ENCODE results near the gene ACP6. TPM values are rescaled to one million over a fixed set of nuclear protein-coding genes. Genes with fewer than 3 reads are reported as not detected.

The ACP6 gene
- polyA plus RNA-seq, 1 experiment, result 14.8 TPM

DNA sequence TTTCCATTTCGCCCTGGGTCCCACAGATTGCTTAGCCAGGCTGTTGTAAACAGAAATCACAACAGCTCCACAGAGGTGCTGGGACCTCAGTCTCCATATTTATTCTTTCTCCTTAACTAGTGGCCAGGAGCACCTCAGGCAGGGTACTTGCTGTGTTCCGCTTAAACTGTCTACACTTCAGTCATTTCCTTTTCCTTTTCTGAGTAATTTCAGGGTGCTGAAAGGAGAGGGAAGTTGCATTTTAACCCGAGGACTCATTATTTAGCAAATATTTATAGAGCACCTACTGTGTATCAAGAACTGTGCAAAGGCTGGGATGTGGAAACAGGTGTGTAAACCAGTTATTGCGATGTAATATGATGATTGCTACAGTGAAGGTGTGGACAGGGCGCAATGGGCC, 41.9 kb downstream of the ACP6 start:
- no peak for DNase-seq (ENCODE audit: low read depth)
- H3K36me3 ChIP-seq (ENCODE audit: control insufficient read depth, insufficient read depth, low read length), result peaks cover 6% of the 10 kb centered on the region
- TF ChIP-seq, protein P1, sequence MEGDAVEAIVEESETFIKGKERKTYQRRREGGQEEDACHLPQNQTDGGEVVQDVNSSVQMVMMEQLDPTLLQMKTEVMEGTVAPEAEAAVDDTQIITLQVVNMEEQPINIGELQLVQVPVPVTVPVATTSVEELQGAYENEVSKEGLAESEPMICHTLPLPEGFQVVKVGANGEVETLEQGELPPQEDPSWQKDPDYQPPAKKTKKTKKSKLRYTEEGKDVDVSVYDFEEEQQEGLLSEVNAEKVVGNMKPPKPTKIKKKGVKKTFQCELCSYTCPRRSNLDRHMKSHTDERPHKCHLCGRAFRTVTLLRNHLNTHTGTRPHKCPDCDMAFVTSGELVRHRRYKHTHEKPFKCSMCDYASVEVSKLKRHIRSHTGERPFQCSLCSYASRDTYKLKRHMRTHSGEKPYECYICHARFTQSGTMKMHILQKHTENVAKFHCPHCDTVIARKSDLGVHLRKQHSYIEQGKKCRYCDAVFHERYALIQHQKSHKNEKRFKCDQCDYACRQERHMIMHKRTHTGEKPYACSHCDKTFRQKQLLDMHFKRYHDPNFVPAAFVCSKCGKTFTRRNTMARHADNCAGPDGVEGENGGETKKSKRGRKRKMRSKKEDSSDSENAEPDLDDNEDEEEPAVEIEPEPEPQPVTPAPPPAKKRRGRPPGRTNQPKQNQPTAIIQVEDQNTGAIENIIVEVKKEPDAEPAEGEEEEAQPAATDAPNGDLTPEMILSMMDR (IDR thresholded peaks at IDR 0.05; ENCODE audit: insufficient read depth, low read depth, low read length), result no peak
- no peak overlapping the region for H3K4me3 ChIP-seq (ENCODE audit: low read depth, low read length)
- CTCF ChIA-PET, result interaction anchor here (0.7 to 4.8 kb wide), 8 partner anchors 12 to 142 kb away, joined by 3 to 26 read pairs (median 4); a partner anchor contains a TSS
- POLR2A ChIA-PET, result no interaction called here
- no peaks in the 10 kb centered on the region for H3K27me3 ChIP-seq (ENCODE audit: control insufficient read depth, insufficient read depth, low read length)

DNA sequence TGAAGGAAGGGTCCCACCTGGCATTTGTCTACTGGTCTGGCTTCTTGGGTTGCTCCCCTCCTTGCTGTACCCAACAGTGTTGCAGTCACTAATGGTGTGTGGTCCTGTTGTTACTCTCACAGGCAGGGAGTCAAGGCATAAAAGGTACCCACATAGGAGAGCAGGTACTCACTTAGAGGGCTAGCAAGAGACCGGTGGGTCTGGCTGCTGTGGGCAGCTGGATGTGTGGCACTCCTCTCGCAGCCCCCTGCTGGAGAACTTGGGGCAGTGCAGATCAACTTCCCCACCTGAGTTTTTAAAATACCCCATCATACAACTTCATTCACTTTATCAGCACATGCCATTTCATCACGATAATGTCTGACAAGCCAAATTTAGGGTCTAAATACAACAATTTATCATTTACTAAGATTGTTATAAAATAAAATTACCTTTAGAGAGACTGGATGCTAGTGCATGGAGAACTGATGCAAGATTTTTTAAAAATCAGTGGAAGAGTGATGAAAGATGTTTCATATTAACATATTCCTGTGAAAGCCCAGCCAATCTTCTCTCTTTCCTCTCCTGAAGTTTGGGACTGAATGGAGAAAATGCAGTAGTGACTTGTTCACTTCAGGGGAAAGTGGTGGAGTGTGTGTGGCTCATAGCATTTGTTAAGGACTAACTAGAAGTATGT, 42.8 kb downstream of the ACP6 start:
- DNase-seq (ENCODE audit: low read depth), result no peak
- H3K36me3 ChIP-seq (ENCODE audit: control insufficient read depth, insufficient read depth, low read length), result peaks cover 6% of the 10 kb centered on the region
- CTCF ChIA-PET, result interaction anchor here (0.7 to 4.8 kb wide), 23 partner anchors 9 to 354 kb away, joined by 3 to 26 read pairs (median 4); partner anchors contain the start of gene BCL9
- TF ChIP-seq, protein P1 (IDR thresholded peaks at IDR 0.05; ENCODE audit: insufficient read depth, low read depth, low read length), result peak; percentile 96
- H3K4me3 ChIP-seq (ENCODE audit: low read depth, low read length), result no peak overlapping the region
- POLR2A ChIA-PET, result no interaction called here
- H3K27me3 ChIP-seq (ENCODE audit: control insufficient read depth, insufficient read depth, low read length), result no peaks in the 10 kb centered on the region

DNA sequence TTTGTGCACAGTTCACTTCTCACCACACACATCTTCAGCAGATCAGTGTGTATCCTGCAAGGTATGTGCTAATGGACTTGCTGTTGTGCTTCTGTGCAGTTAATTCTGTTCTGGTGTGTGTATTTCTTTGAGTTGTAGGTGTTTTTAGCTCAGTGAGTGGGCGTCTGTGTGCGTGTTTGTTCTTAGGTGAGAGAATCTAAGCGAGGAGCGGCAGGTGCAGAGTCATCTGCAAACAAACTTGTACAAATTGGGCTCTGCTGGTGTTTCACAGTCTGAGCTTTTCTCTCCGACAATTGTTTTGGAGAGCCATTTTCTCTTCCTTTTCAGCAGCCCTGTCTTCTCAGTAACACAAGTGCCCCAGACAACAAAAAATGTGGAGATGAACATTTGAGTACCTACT, 43.6 kb downstream of the ACP6 start:
- Histone ChIP-seq H3K27me3 (ENCODE audit: control insufficient read depth, insufficient read depth, low read length) (no peaks in the 10 kb centered on the region), H3K36me3 (ENCODE audit: control insufficient read depth, insufficient read depth, low read length) (peaks cover 6% of the 10 kb centered on the region), H3K4me3 (ENCODE audit: low read depth, low read length) (no peak overlapping the region)
- no peak for DNase-seq (ENCODE audit: low read depth)
- ChIA-PET CTCF (interaction anchor here (0.6 to 4.8 kb wide), 17 partner anchors 10 to 353 kb away, joined by 3 to 26 read pairs (median 5); partner anchors contain the start of gene BCL9), POLR2A (interaction anchor here (0.6 kb wide), 1 partner anchor 8 kb away, joined by 3 read pairs; no protein-coding TSS in a partner anchor)
- TF ChIP-seq, protein P1 (IDR thresholded peaks at IDR 0.05; ENCODE audit: insufficient read depth, low read depth, low read length), result no peak

DNA sequence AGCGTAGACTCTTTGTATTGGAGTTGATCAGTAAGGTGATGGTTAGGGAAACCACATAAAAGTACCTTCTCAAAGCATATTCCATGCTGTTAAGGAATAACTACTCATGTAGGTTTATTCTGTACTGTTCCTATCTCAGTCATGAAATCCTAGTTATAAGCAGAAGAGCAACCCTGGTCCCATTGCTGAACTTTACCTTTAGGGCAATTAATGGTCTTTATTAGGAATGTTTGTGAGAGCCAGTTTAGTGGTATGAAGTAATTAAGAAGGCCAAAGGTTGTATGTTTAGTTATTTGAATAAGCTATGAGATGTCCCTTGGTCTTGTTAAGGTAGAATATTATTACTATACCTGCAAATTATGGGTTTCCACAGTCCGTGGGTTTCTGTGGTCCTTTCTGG, 44.0 kb downstream of the ACP6 start:
- peaks cover 6% of the 10 kb centered on the region for H3K36me3 ChIP-seq (ENCODE audit: control insufficient read depth, insufficient read depth, low read length)
- CTCF ChIA-PET, result interaction anchor here (1.0 to 4.8 kb wide), 10 partner anchors 11 to 133 kb away, joined by 3 to 26 read pairs (median 6); a partner anchor contains a TSS
- H3K27me3 ChIP-seq (ENCODE audit: control insufficient read depth, insufficient read depth, low read length), result no peaks in the 10 kb centered on the region
- POLR2A ChIA-PET, result interaction anchor here (0.6 kb wide), 1 partner anchor 8 kb away, joined by 3 read pairs; no protein-coding TSS in a partner anchor
- no peak for DNase-seq (ENCODE audit: low read depth)
- TF ChIP-seq, protein P1 (IDR thresholded peaks at IDR 0.05; ENCODE audit: insufficient read depth, low read depth, low read length), result no peak
- no peak overlapping the region for H3K4me3 ChIP-seq (ENCODE audit: low read depth, low read length)

DNA sequence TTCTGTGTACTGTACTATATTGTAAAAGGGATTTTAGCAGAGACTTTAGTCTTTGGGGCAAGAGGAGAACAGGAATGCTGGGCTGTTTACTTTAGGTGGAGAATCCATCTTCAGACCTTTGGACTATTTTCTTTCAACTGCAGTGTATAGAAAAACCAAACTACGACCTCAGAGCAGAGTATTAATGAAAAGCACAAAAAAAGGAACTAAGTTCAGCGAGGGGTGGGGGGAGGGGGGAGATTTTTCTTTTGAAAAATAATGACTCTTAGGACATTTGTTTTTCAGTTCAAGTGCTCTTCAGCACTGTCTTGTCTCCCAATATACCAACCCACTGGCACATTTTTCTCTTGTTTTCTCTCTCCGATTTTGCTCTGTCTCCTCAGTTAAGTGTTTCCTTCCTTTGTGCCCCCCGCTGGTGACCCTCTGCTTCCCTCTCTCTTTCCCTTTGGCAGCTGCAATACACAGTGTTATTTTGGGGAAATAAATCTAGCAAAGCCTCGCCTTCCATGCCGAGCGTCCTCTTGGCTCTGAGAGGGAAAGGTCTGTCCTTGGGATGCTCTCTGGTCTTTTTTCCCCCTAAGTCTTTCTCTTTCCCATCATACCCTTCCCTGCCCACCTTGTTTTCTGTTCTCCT, 44.8 kb downstream of the ACP6 start:
- H3K4me3 ChIP-seq (ENCODE audit: low read depth, low read length), result no peak overlapping the region
- TF ChIP-seq, protein P1 (IDR thresholded peaks at IDR 0.05; ENCODE audit: insufficient read depth, low read depth, low read length), result no peak
- CTCF ChIA-PET, result interaction anchor here (1.0 to 4.8 kb wide), 5 partner anchors 15 to 133 kb away, joined by 3 to 26 read pairs (median 19); no protein-coding TSS in a partner anchor
- H3K36me3 ChIP-seq (ENCODE audit: control insufficient read depth, insufficient read depth, low read length), result peaks cover 6% of the 10 kb centered on the region
- no peak for DNase-seq (ENCODE audit: low read depth)
- no peaks in the 10 kb centered on the region for H3K27me3 ChIP-seq (ENCODE audit: control insufficient read depth, insufficient read depth, low read length)
- POLR2A ChIA-PET, result no interaction called here

All from BJ (cell line).